Measurements from ENCODE around the gene RGS9BP.
"Not testable (repeated sequence)": the region's sequence is repeated elsewhere in the genome, so short reads cannot be mapped to it uniquely, and the experiment has no call there.

RGS9BP gene

GRCh38 chr19:32675720-32676185 is at the start of gene RGS9BP:
Gene RGS9BP, plus strand, starts transcription at chr19:32675848. Its CDS starts 416 bp downstream, at chr19:32676264.
- peak; percentile 70 for DNase-seq

- no peak for DNase-seq
These were observed 48.7 kb upstream of the RGS9BP start for GRCh38 chr19:32626969-32627368.

- DNase-seq, result no peak
These were observed 47.9 kb upstream of the RGS9BP start for GRCh38 chr19:32627714-32628270.

- no peak for DNase-seq
These were observed 45.3 kb upstream of the RGS9BP start for GRCh38 chr19:32630338-32630737.

GRCh38 chr19:32631381-32631780 is 44.3 kb upstream of the RGS9BP start:
- no peak for DNase-seq

- DNase-seq, result no peak
These were observed 38.2 kb upstream of the RGS9BP start for GRCh38 chr19:32637480-32637879.

- DNase-seq, result no peak
These were observed 37.0 kb upstream of the RGS9BP start for GRCh38 chr19:32638625-32639024.

GRCh38 chr19:32642771-32643170 is 32.9 kb upstream of the RGS9BP start:
- peak; percentile 39 for DNase-seq

GRCh38 chr19:32646556-32646955 is 29.1 kb upstream of the RGS9BP start:
- no peak for DNase-seq

- DNase-seq, result no peak
These were observed 28.3 kb upstream of the RGS9BP start for GRCh38 chr19:32647361-32647760.

- DNase-seq, result no peak
These were observed 25.9 kb upstream of the RGS9BP start for GRCh38 chr19:32649751-32650150.

GRCh38 chr19:32650671-32651070 is 25.0 kb upstream of the RGS9BP start:
- DNase-seq, result no peak

- DNase-seq, result no peak
These were observed 23.9 kb upstream of the RGS9BP start for GRCh38 chr19:32651729-32652140.

GRCh38 chr19:32652331-32652730 is 23.3 kb upstream of the RGS9BP start:
- not testable (repeated sequence) for DNase-seq

GRCh38 chr19:32652894-32653598 is 22.6 kb upstream of the RGS9BP start:
- no peak for DNase-seq

GRCh38 chr19:32653599-32653915 is 22.1 kb upstream of the RGS9BP start:
- DNase-seq, result no peak

- not testable (repeated sequence) for DNase-seq
These were observed 19.3 kb upstream of the RGS9BP start for GRCh38 chr19:32656379-32656778.

GRCh38 chr19:32658075-32658474 is 17.6 kb upstream of the RGS9BP start:
- no peak for DNase-seq

GRCh38 chr19:32658527-32658926 is 17.1 kb upstream of the RGS9BP start:
- no peak for DNase-seq

- DNase-seq, result no peak
These were observed 14.3 kb upstream of the RGS9BP start for GRCh38 chr19:32661318-32661717.

- DNase-seq, result no peak
These were observed 13.5 kb upstream of the RGS9BP start for GRCh38 chr19:32662186-32662585.

- DNase-seq, result no peak
These were observed 9.6 kb upstream of the RGS9BP start for GRCh38 chr19:32666084-32666483.

- DNase-seq, result no peak
These were observed 6.3 kb upstream of the RGS9BP start for GRCh38 chr19:32669310-32669709.

GRCh38 chr19:32671883-32672593 is 3.6 kb upstream of the RGS9BP start:
- DNase-seq, result no peak

All from stimulated activated naive CD4-positive, alpha-beta T cell treated with Interleukin-2 at 50 U/mL for 16 hours (primary cell).